IMR-90 (cell line): ENCODE results near the gene FXYD4. TPM values are rescaled to one million over a fixed set of nuclear protein-coding genes. Genes with fewer than 3 reads are reported as not detected.

Experiments used
- ATAC-seq: fragments of 200-7000 bp; cut with Tn5 transposase; 2 replicates; pipeline ENCODE4 v1.9.1; 2020; ENCODE audit warnings: low read depth, mild to moderate bottlenecking, moderate library complexity
- BruUV-seq: library from RNA; stranded (reverse); fragments of 400-500 nt; replicated peaks from 2 replicates; lab custom pipeline; 2021; lab: Mats Ljungman, UMichigan
- CTCF ChIA-PET: fragments of 300-600 bp; formaldehyde crosslinking; extraction: SDS; loops from one replicate; lab custom pipeline; 2021; ENCODE audit warnings: antibody characterized with exemption; lab: Yijun Ruan, JAX
- POLR2A ChIA-PET: fragments of 300-600 bp; sonication (Branson Sonifier 250); formaldehyde crosslinking; loops from one replicate; lab custom pipeline; 2022; ENCODE audit warnings: antibody characterized with exemption; ENCODE audit not compliant: unreplicated experiment; lab: Charles Lee
- DNase-seq: peaks from one replicate; pipeline ENCODE4 v3.0.0; 2013
- H2AFZ ChIP-seq: replicated peaks from 2 replicates; pipeline ENCODE3; 2013; ENCODE audit warnings: low read length, mild to moderate bottlenecking; ENCODE audit not compliant: poor library complexity
- H2AK5ac ChIP-seq: 2 replicates; pipeline ENCODE4 v1.6.1; 2013; ENCODE audit warnings: low read depth, low read length, inconsistent platforms
- H2AK9ac ChIP-seq: replicated peaks from 2 replicates; pipeline ENCODE3; 2013; ENCODE audit warnings: mild to moderate bottlenecking, low read depth, low read length, moderate library complexity; ENCODE audit not compliant: poor library complexity
- H2BK120ac ChIP-seq: 2 replicates; pipeline ENCODE4 v1.6.1; 2013; ENCODE audit warnings: low read depth, low read length, inconsistent platforms
- H2BK15ac ChIP-seq: 3 replicates; pipeline ENCODE4 v1.6.1; 2013; ENCODE audit warnings: low read depth, low read length, inconsistent platforms
- H2BK20ac ChIP-seq: 2 replicates; pipeline ENCODE4 v1.6.1; 2013; ENCODE audit warnings: low read depth, mild to moderate bottlenecking, inconsistent platforms, low read length, moderate library complexity
- H2BK5ac ChIP-seq: 2 replicates; pipeline ENCODE4 v1.6.1; 2013; ENCODE audit warnings: mild to moderate bottlenecking, low read depth, low read length, inconsistent platforms; ENCODE audit not compliant: poor library complexity, severe bottlenecking
- H3K14ac ChIP-seq: replicated peaks from 2 replicates; pipeline ENCODE4 v1.6.1; 2013; ENCODE audit warnings: low read depth, low read length, inconsistent platforms
- H3K18ac ChIP-seq: 2 replicates; pipeline ENCODE4 v1.6.1; 2013; ENCODE audit warnings: low read depth, low read length, control low read depth
- H3K23ac ChIP-seq: 2 replicates; pipeline ENCODE4 v1.6.1; 2013; ENCODE audit warnings: low read depth, low read length, inconsistent platforms
- H3K27ac ChIP-seq: 2 replicates; pipeline ENCODE4 v1.5.1; 2013; ENCODE audit warnings: mild to moderate bottlenecking, control low read depth, low read length; ENCODE audit not compliant: insufficient read depth
- H3K27me3 ChIP-seq: 2 replicates; pipeline ENCODE4 v1.6.1; 2013; ENCODE audit warnings: low read length; ENCODE audit not compliant: control insufficient read depth, insufficient read depth
- H3K36me3 ChIP-seq: 2 replicates; pipeline ENCODE4 v1.6.1; 2013; ENCODE audit warnings: low read length, mixed read lengths; ENCODE audit not compliant: control insufficient read depth, insufficient read depth
- H3K4ac ChIP-seq: 2 replicates; pipeline ENCODE4 v1.6.1; 2013; ENCODE audit warnings: low read depth, low read length, inconsistent platforms
- H3K4me1 ChIP-seq: 2 replicates; pipeline ENCODE4 v1.6.1; 2013; ENCODE audit warnings: low read length, mixed read lengths; ENCODE audit not compliant: control insufficient read depth, insufficient read depth
- H3K4me2 ChIP-seq: 2 replicates; pipeline ENCODE4 v1.6.1; 2013; ENCODE audit warnings: low read depth, mild to moderate bottlenecking, control low read depth, low read length, moderate library complexity
- H3K4me3 ChIP-seq: 2 replicates; pipeline ENCODE4 v1.5.1; 2013; ENCODE audit warnings: low read depth, mild to moderate bottlenecking, control low read depth, low read length, moderate library complexity; ENCODE audit not compliant: insufficient read depth
- H3K56ac ChIP-seq: 2 replicates; pipeline ENCODE4 v1.6.1; 2013; ENCODE audit warnings: low read length, inconsistent platforms; ENCODE audit not compliant: insufficient read depth; ENCODE audit errors: extremely low read depth
- H3K79me1 ChIP-seq, 2 experiments: 2 replicates each; pipeline ENCODE4 v1.6.1; 2013; ENCODE audit warnings: low read length in 2 of 2, inconsistent platforms in 1 of 2, low read depth in 1 of 2
- H3K9ac ChIP-seq: 2 replicates; pipeline ENCODE4 v1.6.1; 2013; ENCODE audit warnings: low read depth, low read length, control low read depth
- H3K9me1 ChIP-seq: 2 replicates; pipeline ENCODE4 v1.6.1; 2013; ENCODE audit warnings: low read length, inconsistent platforms; ENCODE audit not compliant: insufficient read depth
- H3K9me3 ChIP-seq: 2 replicates; pipeline ENCODE4 v1.6.1; 2013; ENCODE audit warnings: low read length; ENCODE audit not compliant: control insufficient read depth, insufficient read depth
- H4K20me1 ChIP-seq: 2 replicates; pipeline ENCODE4 v1.6.1; 2013; ENCODE audit warnings: low read length, inconsistent platforms; ENCODE audit not compliant: insufficient read depth
- H4K5ac ChIP-seq: 2 replicates; pipeline ENCODE4 v1.6.1; 2013; ENCODE audit warnings: mild to moderate bottlenecking, low read depth, low read length, control low read depth
- H4K8ac ChIP-seq, 2 experiments: 2 replicates each; pipeline ENCODE4 v1.6.1; 2013; ENCODE audit warnings: low read depth in 2 of 2, low read length in 2 of 2, control low read depth in 1 of 2, inconsistent platforms in 1 of 2
- H4K91ac ChIP-seq: 2 replicates; pipeline ENCODE4 v1.6.1; 2013; ENCODE audit warnings: low read depth, low read length, inconsistent platforms; ENCODE audit not compliant: insufficient read depth
- CEBPB ChIP-seq: IDR thresholded peaks from 2 replicates; pipeline ENCODE4 v1.6.1; 2012; ENCODE audit warnings: low read depth, low read length, improper control_type of control experiment
- CHD1 ChIP-seq: IDR thresholded peaks from 2 replicates; pipeline ENCODE4 v1.6.1; 2012; ENCODE audit warnings: low read depth, low read length, improper control_type of control experiment
- ELK1 ChIP-seq: fragments of 150-350 bp; IDR thresholded peaks from 2 replicates; pipeline ENCODE4 v1.6.1; 2016; ENCODE audit warnings: low read depth, mild to moderate bottlenecking, low read length, moderate library complexity, borderline replicate concordance
- FOS ChIP-seq: fragments of 150-350 bp; IDR thresholded peaks from 2 replicates; pipeline ENCODE4 v1.6.1; 2016; ENCODE audit warnings: low read depth, low read length
- MAFK ChIP-seq: IDR thresholded peaks from 2 replicates; pipeline ENCODE4 v1.6.1; 2012; ENCODE audit warnings: low read depth, low read length, improper control_type of control experiment
- MAZ ChIP-seq: IDR thresholded peaks from 2 replicates; pipeline ENCODE4 v1.6.1; 2012; ENCODE audit warnings: low read depth, mild to moderate bottlenecking, low read length, improper control_type of control experiment, moderate library complexity, borderline replicate concordance
- MXI1 ChIP-seq: IDR thresholded peaks from 2 replicates; pipeline ENCODE4 v1.6.1; 2012; ENCODE audit warnings: low read depth, mild to moderate bottlenecking, low read length, moderate library complexity, borderline replicate concordance
- NFE2L2 ChIP-seq: fragments of 150-350 bp; IDR thresholded peaks from 2 replicates; pipeline ENCODE4 v1.6.1; 2016; ENCODE audit warnings: low read depth, mild to moderate bottlenecking, low read length
- RAD21 ChIP-seq: IDR thresholded peaks from 2 replicates; pipeline ENCODE4 v1.6.1; 2012; ENCODE audit warnings: low read length, improper control_type of control experiment
- RCOR1 ChIP-seq: IDR thresholded peaks from 2 replicates; pipeline ENCODE4 v1.6.1; 2012; ENCODE audit warnings: mild to moderate bottlenecking, low read length, improper control_type of control experiment; ENCODE audit not compliant: insufficient replicate concordance
- RFX5 ChIP-seq: IDR thresholded peaks from 2 replicates; pipeline ENCODE4 v1.8.0; 2012; ENCODE audit warnings: low read depth, mild to moderate bottlenecking, low read length, moderate library complexity
- WGBS, 2 experiments: methylation state at CpG; one replicate each; pipeline versions ENCODE4 v1.1.5 to v1.1.7; 2013; ENCODE audit warnings: missing lambda C conversion rate in 2 of 2; ENCODE audit not compliant: insufficient read length in 1 of 2; ENCODE audit errors: extremely low coverage in 2 of 2; 5-methylcytosine and 5-hydroxymethylcytosine counted together
- dilution Hi-C: fragments of 300-500 bp; cut with HindIII; formaldehyde crosslinking; loops from one replicate; pipeline ENCODE4 v1.14.3; 2018; ENCODE audit warnings: low sequenced_read_pairs; ENCODE audit not compliant: unreplicated experiment
- in situ Hi-C: fragments of 300-500 bp; cut with MboI; formaldehyde crosslinking; loops from 3 replicates; pipeline ENCODE4 v1.14.3; 2019; ENCODE audit warnings: low sequenced_read_pairs, inconsistent platforms, mixed read lengths
- intact Hi-C: fragments of 100-400 bp; cut with micrococcal nuclease; formaldehyde crosslinking; loops from 2 replicates; pipeline ENCODE4 v1.10.0; 2022
- polyA plus RNA-seq, 3 experiments: library from polyadenylated mRNA; depleted of rRNA; stranded (reverse); fragments of >200 nt; gene quantifications; 2 replicates each; pipeline ENCODE4 v1.2.3, GENCODE V29; 2012; ENCODE audit warnings: low replicate concordance in 1 of 3
- total RNA-seq: library from RNA; depleted of rRNA; stranded (reverse); fragments of >200 nt; gene quantifications from 2 replicates; pipeline ENCODE4 v1.2.3, GENCODE V29; 2012
- TF ChIP-seq, protein P1 (sequence below): conservative IDR thresholded peaks from 2 replicates; pipeline ENCODE4 v1.5.1; 2012; ENCODE audit warnings: mild to moderate bottlenecking, low read depth, low read length, improper control_type of control experiment
- TF ChIP-seq, protein P2 (sequence below): fragments of 150-350 bp; IDR thresholded peaks from 2 replicates; pipeline ENCODE4 v1.6.1; 2017; ENCODE audit warnings: mild to moderate bottlenecking, antibody characterized with exemption, low read length, low read depth

FXYD4 gene
- total and polyA plus RNA-seq, 2 of the 4 experiments (the other 2 are of a cell fraction) = not detected

DNA sequence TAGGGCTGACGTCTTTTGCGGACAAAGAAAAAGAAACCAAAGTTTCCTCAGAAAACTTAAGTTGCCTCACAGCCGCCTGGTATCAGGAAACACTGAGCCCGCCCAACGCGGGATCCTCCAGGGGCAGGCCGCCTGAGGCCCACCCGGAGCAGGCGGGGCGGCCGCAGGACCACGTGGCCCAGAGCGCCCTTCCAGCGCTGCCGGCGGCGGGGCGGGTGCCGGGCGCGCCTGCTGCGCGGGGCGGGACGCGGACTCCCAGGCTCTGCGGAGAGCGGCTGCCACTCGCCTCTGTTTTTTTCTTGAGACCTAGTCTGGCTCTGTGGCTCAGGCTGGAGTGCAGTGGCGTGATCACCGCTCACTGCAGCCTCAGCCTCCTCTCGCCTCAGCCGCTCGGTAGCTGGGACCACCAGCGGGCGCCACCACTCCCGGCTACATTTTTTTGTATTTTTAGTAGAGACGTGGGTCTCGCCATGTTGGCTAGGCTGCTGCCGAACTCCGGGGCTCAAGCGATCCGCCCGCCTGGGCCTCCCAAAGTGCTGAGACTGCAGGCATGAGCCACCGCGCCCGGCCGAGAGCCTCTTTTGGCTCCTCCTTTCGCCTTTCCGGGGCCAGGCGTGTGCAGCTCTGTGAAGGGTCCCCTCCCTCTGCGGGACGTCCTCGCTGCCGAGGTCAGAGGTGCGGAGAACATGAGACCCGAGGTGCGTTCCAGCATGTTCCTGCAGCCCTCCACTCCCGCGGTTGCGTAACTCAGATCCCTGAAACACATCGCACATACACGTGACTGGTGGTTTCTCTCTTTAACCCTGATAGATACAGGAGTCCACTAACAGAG is 49.1 kb downstream of the FXYD4 start:
- Histone ChIP-seq H2BK15ac (peak overlapping the region; percentile 87; the same call in 1 of the 3 replicates), H3K14ac (peak overlapping the region; percentile 100), H3K4me2 (peak overlapping the region; percentile 77), H4K91ac (peak overlapping the region; percentile 94), H2BK5ac (peak overlapping the region; percentile 83), H2BK20ac (peak overlapping the region; percentile 64; the same call in 1 of the 2 replicates), H4K8ac (peak overlapping the region; percentile 98 to 100), H3K9ac (peak overlapping the region; percentile 85), H3K18ac (peak overlapping the region; percentile 89), H3K4me1 (0 out of 2 replicates have a peak, but pooled peaks cover 2% of the 10 kb centered on the region), H3K56ac (peak overlapping the region; percentile 84), H2BK120ac (peak overlapping the region; percentile 95), H3K9me1 (no peaks in the 10 kb centered on the region), H2AK5ac (peak overlapping the region; percentile 94), H4K20me1 (no peaks in the 10 kb centered on the region), H3K27ac (peak overlapping the region; percentile 97), H2AK9ac (peak overlapping the region; percentile 96), H2AFZ (peak overlapping the region; percentile 89), H3K23ac (peak overlapping the region; percentile 96), H3K4me3 (peak overlapping the region; percentile 46), H3K79me1 (no peaks in the 10 kb centered on the region), H3K27me3 (no peaks in the 10 kb centered on the region), H3K36me3 (no peaks in the 10 kb centered on the region), H3K4ac (peak overlapping the region; percentile 98), H3K9me3 (no peaks in the 10 kb centered on the region), H4K5ac (peak overlapping the region; percentile 97)
- ChIA-PET POLR2A (no interaction called here), CTCF (interaction anchor here (0.6 kb wide), 1 partner anchor 12 kb away, joined by 3 read pairs; no protein-coding TSS in a partner anchor)
- in situ Hi-C loops = loop anchor here (25.0 kb wide), 1 partner anchor 1567 kb away; the partner anchor contains the start of gene DEPP1
- BruUV-seq = no TSS peak
- WGBS, 2 experiments = 2% methylated on average over 40 of the region's 63 CpGs; no CpG with 5 or more reads in 1 of the 2 experiments
- ATAC-seq (peak; percentile 98), DNase-seq (peak; percentile 78)
- intact Hi-C loops = loop anchor here (1.0 kb wide), 1 partner anchor 16 kb away; no protein-coding TSS in a partner anchor
- dilution Hi-C loops = no loop called here
- TF ChIP-seq NFE2L2 (no peak), RAD21 (no peak), MAZ (peak; percentile 73; the same call in 1 of the 2 replicates), CEBPB (peak; percentile 97), MAFK (no peak), RCOR1 (no peak), FOS (no peak), ELK1 (no peak), CHD1 (no peak), RFX5 (no peak), MXI1 (peak; percentile 89; the same call in 1 of the 2 replicates)
- TF ChIP-seq, protein P1, sequence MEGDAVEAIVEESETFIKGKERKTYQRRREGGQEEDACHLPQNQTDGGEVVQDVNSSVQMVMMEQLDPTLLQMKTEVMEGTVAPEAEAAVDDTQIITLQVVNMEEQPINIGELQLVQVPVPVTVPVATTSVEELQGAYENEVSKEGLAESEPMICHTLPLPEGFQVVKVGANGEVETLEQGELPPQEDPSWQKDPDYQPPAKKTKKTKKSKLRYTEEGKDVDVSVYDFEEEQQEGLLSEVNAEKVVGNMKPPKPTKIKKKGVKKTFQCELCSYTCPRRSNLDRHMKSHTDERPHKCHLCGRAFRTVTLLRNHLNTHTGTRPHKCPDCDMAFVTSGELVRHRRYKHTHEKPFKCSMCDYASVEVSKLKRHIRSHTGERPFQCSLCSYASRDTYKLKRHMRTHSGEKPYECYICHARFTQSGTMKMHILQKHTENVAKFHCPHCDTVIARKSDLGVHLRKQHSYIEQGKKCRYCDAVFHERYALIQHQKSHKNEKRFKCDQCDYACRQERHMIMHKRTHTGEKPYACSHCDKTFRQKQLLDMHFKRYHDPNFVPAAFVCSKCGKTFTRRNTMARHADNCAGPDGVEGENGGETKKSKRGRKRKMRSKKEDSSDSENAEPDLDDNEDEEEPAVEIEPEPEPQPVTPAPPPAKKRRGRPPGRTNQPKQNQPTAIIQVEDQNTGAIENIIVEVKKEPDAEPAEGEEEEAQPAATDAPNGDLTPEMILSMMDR = peak; percentile 26; the same call in 1 of the 2 replicates
- TF ChIP-seq, protein P2, sequence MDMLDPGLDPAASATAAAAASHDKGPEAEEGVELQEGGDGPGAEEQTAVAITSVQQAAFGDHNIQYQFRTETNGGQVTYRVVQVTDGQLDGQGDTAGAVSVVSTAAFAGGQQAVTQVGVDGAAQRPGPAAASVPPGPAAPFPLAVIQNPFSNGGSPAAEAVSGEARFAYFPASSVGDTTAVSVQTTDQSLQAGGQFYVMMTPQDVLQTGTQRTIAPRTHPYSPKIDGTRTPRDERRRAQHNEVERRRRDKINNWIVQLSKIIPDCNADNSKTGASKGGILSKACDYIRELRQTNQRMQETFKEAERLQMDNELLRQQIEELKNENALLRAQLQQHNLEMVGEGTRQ = peak; percentile 91
